Trophoblast cell (in vitro differentiated cells and primary cell): ENCODE data around the gene EIF3D.

ENCODE experiments used
- DNase-seq, 2 donors: peaks; one replicate each; pipeline ENCODE4 v3.0.0-alpha.2; 2016
- H2AFZ ChIP-seq: 2 replicates; pipeline ENCODE4 v1.6.1; 2013; ENCODE audit warnings: low read length, moderate library complexity, mild to moderate bottlenecking; ENCODE audit not compliant: insufficient read depth, poor library complexity
- H2AK5ac ChIP-seq: 2 replicates; pipeline ENCODE4 v1.6.1; 2013; ENCODE audit warnings: mild to moderate bottlenecking, low read length
- H2BK120ac ChIP-seq: 2 replicates; pipeline ENCODE4 v1.6.1; 2013; ENCODE audit warnings: low read length, mild to moderate bottlenecking, moderate library complexity; ENCODE audit not compliant: insufficient read depth, poor library complexity
- H2BK12ac ChIP-seq: 2 replicates; pipeline ENCODE4 v1.6.1; 2013; ENCODE audit warnings: mild to moderate bottlenecking, low read length, moderate library complexity
- H2BK5ac ChIP-seq: 2 replicates; pipeline ENCODE4 v1.6.1; 2013; ENCODE audit warnings: low read length, low read depth, moderate library complexity, mild to moderate bottlenecking; ENCODE audit not compliant: poor library complexity
- H3K14ac ChIP-seq: 2 replicates; pipeline ENCODE4 v1.6.1; 2013; ENCODE audit warnings: mild to moderate bottlenecking, low read length
- H3K18ac ChIP-seq: 2 replicates; pipeline ENCODE4 v1.6.1; 2013; ENCODE audit warnings: mild to moderate bottlenecking, low read length
- H3K23ac ChIP-seq: 2 replicates; pipeline ENCODE4 v1.6.1; 2013; ENCODE audit warnings: low read length
- H3K27ac ChIP-seq: 2 replicates; pipeline ENCODE4 v1.5.1; 2013; ENCODE audit warnings: low read depth, mild to moderate bottlenecking, inconsistent platforms, low read length, moderate library complexity
- H3K27me3 ChIP-seq: 2 replicates; pipeline ENCODE4 v1.6.1; 2013; ENCODE audit warnings: inconsistent platforms, mild to moderate bottlenecking, low read length, moderate library complexity; ENCODE audit not compliant: insufficient read depth
- H3K36me3 ChIP-seq, 2 experiments: 1 replicate in 1 of 2; 2 replicates in 1 of 2; pipeline ENCODE4 v1.6.1; 2013; ENCODE audit warnings: low read length in 2 of 2, mild to moderate bottlenecking in 2 of 2, moderate library complexity in 1 of 2; ENCODE audit not compliant: insufficient read depth in 2 of 2, control insufficient read depth in 1 of 2
- H3K4ac ChIP-seq: 2 replicates; pipeline ENCODE4 v1.6.1; 2013; ENCODE audit warnings: low read depth, mild to moderate bottlenecking, low read length, moderate library complexity
- H3K4me1 ChIP-seq, 2 experiments: 1 replicate in 1 of 2; 2 replicates in 1 of 2; pipeline ENCODE4 v1.6.1; 2013; ENCODE audit warnings: low read length in 2 of 2, mild to moderate bottlenecking in 2 of 2, moderate library complexity in 1 of 2; ENCODE audit not compliant: insufficient read depth in 2 of 2, control insufficient read depth in 1 of 2
- H3K4me2 ChIP-seq: 2 replicates; pipeline ENCODE4 v1.6.1; 2013; ENCODE audit warnings: inconsistent platforms, mild to moderate bottlenecking, low read length, moderate library complexity
- H3K4me3 ChIP-seq: 2 replicates; pipeline ENCODE4 v1.5.1; 2013; ENCODE audit warnings: mild to moderate bottlenecking, low read depth, low read length, inconsistent platforms
- H3K79me1 ChIP-seq: one replicate; pipeline ENCODE4 v1.6.1; 2013; ENCODE audit warnings: low read length
- H3K79me2 ChIP-seq: 2 replicates; pipeline ENCODE4 v1.6.1; 2013; ENCODE audit warnings: low read length, mild to moderate bottlenecking; ENCODE audit not compliant: control insufficient read depth, insufficient read depth, poor library complexity
- H3K9ac ChIP-seq: 2 replicates; pipeline ENCODE4 v1.6.1; 2013; ENCODE audit warnings: mild to moderate bottlenecking, low read length
- H3K9me3 ChIP-seq: 2 replicates; pipeline ENCODE4 v1.6.1; 2013; ENCODE audit warnings: low read depth, mild to moderate bottlenecking, control low read depth, inconsistent platforms, low read length; ENCODE audit not compliant: insufficient read depth
- H4K12ac ChIP-seq: 2 replicates; pipeline ENCODE4 v1.6.1; 2013; ENCODE audit warnings: low read depth, mild to moderate bottlenecking, low read length, moderate library complexity
- H4K8ac ChIP-seq: 2 replicates; pipeline ENCODE4 v1.6.1; 2013; ENCODE audit warnings: low read depth, mild to moderate bottlenecking, low read length, moderate library complexity
- H4K91ac ChIP-seq: one replicate; pipeline ENCODE4 v1.6.1; 2013; ENCODE audit warnings: low read depth, mild to moderate bottlenecking, low read length, moderate library complexity
- WGBS: extraction: QIAGEN DNeasy Blood & Tissue Kit; methylation state at CpG from one replicate; pipeline ENCODE4 v1.1.7; 2013; ENCODE audit warnings: missing lambda C conversion rate; ENCODE audit not compliant: insufficient read length, insufficient coverage; ENCODE audit errors: extremely low coverage; 5-methylcytosine and 5-hydroxymethylcytosine counted together

Gene EIF3D

GRCh38 chr22:36461665-36462649 is 67.0 kb downstream of the EIF3D start:
- no peak overlapping the region for H4K8ac ChIP-seq
- no peaks in the 10 kb centered on the region for H3K27me3 ChIP-seq
- H3K9me3 ChIP-seq = peaks cover 3% of the 10 kb centered on the region
- peak overlapping the region; percentile 32 for H2AK5ac ChIP-seq
- no peak overlapping the region for H3K4me2 ChIP-seq
- H3K9ac ChIP-seq = no peak overlapping the region
- peaks cover 42% of the 10 kb centered on the region for H3K79me1 ChIP-seq
- peak overlapping the region; percentile 40 for H3K14ac ChIP-seq
- H3K18ac ChIP-seq = peak overlapping the region; percentile 31
- H2AFZ ChIP-seq = no peak overlapping the region
- peak overlapping the region; percentile 72 for H3K27ac ChIP-seq
- peaks cover 30 to 40% of the 10 kb centered on the region in 2 experiments for H3K4me1 ChIP-seq
- H3K79me2 ChIP-seq = peaks cover 2% of the 10 kb centered on the region
- WGBS = no CpG with 5 or more reads among the region's 16 CpGs
- peak overlapping the region; percentile 42 for H2BK5ac ChIP-seq
- no peak overlapping the region for H3K23ac ChIP-seq
- peak overlapping the region; percentile 66 for H2BK12ac ChIP-seq
- no peak overlapping the region for H4K12ac ChIP-seq
- H3K36me3 ChIP-seq = peaks cover 0 to 7% of the 10 kb centered on the region in 2 experiments
- DNase-seq = peak; percentile 94 to 97
- H4K91ac ChIP-seq = peak overlapping the region; percentile 74
- no peak overlapping the region for H3K4me3 ChIP-seq
- H3K4ac ChIP-seq = no peak overlapping the region
- H2BK120ac ChIP-seq = peak overlapping the region; percentile 46
